GDM1 (cell line): ENCODE measurements around the gene SCRN3.
"Not testable (repeated sequence)": the region's sequence is repeated elsewhere in the genome, so short reads cannot be mapped to it uniquely, and the experiment has no call there.

ENCODE experiments used
- DNase-seq: peaks from one replicate; lab custom pipeline; 2025; lab: John Stamatoyannopoulos, UW

The SCRN3 gene, protein sequence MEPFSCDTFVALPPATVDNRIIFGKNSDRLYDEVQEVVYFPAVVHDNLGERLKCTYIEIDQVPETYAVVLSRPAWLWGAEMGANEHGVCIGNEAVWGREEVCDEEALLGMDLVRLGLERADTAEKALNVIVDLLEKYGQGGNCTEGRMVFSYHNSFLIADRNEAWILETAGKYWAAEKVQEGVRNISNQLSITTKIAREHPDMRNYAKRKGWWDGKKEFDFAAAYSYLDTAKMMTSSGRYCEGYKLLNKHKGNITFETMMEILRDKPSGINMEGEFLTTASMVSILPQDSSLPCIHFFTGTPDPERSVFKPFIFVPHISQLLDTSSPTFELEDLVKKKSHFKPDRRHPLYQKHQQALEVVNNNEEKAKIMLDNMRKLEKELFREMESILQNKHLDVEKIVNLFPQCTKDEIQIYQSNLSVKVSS

DNA sequence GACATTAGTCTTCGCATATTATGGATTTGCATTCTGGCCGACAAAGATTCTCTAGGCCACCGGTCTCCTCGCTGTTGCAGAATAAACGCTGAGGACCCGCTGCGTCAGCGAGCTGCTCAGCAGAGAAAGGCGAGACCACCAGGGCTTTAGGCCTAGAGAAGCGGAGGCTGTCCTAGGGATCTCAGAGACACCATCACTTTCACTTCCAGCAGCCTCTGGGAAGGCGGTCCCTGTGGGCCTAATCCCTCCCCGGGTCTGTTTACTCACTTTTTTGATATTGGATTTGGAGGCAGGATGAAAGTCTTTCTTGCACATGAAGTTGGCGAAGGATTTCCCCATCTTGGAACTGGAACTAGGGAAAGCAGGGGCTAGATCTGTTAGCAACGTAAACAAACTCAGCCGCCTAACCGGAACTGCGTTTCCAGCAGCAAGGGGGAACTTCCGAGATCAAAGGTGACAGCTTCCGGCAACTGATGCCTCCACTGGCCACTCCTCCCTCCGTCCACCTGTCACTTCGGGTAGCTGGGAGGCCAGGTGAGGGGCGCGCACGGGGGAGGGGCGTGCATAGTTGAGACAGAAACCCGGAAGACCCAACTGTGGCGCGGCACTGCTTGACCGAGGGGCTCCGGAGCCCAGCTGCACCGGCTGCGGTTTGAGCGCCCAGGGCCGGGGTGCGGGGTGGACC is at the start of gene SCRN3:
Gene SCRN3, plus strand, starts transcription at position 447 of the 685 bp plus-strand sequence. CDS start 2,554 bp downstream, outside the sequence.
- DNase-seq: peak; percentile 41

DNA sequence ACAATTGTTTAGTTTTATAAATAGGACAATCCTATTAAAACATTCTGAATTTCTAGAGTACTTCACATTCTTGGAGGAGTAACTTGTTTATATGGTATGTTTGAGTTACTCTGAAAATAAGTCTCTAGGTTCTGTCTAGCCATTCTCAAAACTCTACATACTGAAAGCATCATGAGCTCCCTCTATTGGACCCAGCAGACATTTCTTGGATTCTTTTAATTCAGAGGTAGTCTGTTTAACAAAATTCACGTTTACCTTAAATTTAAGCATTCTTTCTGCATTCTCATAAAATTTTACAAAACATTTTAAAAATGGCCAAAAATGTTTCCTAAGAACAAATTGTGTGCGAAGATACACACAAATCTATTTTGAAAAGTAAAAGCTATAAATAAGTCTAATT is 45.5 kb upstream of the SCRN3 start:
- no peak for DNase-seq

DNA sequence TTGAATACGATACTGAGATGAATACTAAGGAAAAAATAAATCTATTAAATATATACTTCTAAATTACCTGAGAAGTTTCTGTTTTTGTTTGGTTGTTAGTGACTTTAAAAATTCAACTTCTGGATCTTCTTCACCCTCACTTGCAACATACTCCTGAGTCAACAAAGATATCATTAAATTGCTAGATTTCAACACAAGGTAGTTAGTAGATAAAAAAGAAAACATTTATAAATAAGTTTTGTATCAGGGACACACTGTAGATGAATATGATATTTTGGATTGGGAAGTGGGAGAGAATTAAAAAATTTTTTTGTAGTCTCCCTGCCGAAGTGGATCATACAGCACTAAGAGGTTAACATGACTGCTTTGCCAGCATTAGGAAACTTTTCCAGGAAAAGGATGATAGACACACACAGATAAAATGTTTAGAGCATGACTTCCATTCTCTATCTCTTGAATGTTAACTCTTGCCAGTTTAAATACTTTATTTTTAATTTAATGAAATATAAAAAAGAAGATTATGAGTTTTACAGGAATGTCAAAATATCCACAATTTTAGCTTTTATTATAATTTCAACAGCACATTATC is 44.8 kb upstream of the SCRN3 start:
- DNase-seq: no peak

DNA sequence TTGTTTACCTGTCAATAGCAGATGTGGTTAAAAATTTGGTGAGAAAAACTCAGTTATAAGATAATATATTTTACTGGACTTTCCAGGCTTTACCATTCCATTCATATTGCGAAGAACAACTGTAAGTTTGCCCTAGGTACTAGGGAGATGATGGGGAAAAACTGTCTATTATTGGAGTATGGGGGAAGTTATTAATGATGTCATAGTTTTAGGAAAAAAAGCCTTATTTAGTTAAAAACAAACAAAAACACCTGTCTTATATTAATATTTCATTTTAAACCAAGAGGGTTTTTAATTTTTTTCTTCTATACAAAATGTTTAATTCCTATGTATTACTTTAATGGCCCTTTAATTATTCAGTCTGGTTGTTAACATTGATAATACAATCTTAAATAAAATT is 42.5 kb upstream of the SCRN3 start:
- DNase-seq: no peak

DNA sequence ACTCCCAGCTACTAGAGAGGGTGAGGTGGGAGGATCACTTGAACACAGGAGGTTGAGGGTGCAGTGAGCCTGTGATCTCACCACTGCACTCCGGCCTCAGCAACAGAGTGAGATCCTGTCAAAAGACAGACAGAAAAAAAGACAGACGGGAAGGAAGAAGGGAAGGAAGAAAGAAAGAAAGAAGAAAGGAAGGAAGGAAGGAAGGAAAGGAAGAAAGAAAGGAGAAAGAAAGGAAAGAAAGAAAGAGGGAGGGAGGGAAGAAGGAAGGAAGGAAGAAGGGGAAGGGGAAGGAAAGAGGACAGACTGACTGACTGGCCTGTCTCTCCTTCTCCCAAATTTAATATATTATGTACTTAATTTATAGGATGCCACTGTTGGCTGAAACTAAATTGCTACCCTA is 39.2 kb upstream of the SCRN3 start:
- DNase-seq: no peak

DNA sequence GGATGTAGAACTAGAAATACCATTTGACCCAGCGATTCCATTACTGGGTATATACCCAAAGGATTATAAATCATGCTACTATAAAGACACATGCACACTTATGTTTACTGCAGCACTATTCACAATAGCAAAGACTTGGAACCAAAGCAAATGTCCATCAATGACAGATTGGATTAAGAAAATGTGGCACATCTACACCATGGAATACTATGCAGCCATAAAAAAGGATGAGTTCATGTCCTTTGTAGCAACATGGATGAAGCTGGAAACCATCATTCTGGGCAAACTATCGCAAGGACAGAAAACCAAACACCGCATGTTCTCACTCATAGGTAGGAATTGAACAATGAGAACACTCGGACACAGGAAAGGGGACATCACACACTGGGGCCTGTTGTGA is 35.9 kb upstream of the SCRN3 start:
- DNase-seq: not testable (repeated sequence)

DNA sequence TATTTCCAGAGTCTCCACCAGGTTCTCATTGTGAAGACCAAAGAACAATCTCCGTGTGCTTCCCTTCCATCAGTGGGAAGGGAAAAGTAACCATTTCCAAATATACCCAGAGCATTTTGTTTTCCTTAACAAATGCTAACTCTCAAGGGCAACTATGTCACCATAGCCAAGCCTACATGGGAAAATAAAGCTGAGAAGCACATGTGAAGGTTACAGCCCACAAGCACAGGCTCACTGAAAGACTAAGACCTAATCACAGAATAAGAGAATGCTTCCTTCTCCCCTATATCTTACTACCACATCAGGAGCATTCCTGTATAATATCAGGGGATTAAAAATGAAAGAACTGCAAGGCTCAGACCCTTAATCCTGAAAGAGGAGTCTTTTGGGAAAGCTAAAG is 32.6 kb upstream of the SCRN3 start:
- DNase-seq: no peak

DNA sequence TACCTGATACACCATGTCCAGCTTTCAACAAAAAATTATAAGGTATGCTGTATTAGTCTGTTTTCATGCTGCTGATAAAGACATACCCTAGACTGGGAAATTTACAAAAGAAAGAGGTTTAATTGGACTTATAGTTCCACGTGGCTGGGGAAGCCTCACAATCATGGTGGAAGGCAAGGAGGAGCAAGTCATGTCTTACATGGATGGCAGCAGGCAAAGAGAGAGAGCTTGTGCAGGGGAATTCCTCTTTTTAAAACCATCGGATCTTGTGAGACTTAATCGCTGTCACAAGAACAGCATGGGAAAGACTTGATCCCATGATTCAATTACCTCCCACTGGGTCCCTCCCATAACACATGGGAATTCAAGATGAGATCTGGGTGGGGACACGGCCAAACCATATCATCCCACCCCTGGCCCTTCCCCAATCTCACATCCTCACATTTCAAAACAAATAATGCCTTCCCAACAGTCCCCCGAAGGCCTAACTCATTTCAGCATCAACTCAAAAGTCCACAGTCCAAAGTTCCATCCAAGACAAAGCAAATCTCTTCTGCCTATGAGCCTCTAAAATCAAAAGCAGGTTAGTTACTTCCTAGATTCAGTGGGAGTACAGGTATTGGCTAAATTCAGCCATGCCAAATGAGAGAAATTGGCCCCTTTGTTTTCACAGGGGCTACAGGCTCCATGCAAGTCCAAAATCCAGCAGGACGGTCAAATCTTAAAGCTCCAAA is 31.9 kb upstream of the SCRN3 start:
- not testable (repeated sequence) for DNase-seq

DNA sequence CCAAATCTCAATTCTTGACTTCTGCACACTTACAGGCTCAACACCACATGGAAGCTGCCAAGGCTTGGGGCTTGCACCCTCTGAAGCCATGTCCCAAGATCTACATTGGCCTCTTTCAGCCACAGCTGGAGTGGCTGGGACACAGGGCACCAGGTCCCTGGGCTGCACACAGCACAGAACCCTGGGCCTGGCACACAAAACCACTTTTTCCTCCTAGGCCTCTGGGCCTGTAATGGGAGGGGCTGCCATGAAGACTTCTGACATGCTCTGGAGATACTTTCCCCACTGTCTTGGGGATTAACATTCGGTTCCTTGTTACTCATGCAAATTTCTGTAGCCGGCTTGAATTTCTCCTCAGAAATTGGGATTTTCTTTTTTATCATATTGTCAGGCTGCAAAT is 30.9 kb upstream of the SCRN3 start:
- DNase-seq: no peak

DNA sequence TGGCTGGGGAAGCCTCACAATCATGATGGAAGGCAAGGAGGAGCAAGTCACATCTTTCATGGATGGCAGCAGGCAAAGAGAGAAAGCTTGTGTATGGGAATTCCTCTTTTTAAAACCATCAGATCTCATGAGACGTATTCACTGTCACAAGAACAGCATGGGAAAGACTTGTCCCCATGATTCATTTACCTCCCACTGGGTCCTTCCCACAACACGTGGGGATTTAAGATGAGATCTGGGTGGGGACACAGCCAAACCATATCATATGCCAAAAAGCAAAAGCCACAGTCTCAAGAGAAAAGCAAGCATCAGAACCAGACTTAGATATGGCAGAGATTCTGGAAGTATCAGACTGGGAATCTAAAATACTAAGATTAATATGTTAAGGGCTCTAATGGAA is 30.0 kb upstream of the SCRN3 start:
- DNase-seq: no peak

DNA sequence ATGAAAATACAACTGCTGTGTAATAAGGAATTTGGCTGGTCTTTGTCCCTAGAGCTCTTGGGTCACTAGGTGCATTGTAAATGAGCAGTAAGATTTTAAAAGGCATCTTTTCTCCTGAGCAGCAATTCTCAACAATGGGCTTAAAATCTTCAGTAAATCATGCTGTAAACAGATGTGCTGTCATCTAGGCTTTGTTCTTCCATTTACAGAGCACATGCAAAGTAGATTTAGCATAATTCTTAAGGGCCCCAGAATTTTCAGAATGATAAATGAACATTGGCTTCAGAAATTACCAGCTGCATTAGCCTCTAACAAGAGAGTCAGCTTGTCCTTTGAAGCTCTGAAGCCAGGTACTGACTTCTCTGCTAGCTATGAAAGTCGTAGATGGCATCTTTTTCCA is 26.8 kb upstream of the SCRN3 start:
- DNase-seq: no peak

DNA sequence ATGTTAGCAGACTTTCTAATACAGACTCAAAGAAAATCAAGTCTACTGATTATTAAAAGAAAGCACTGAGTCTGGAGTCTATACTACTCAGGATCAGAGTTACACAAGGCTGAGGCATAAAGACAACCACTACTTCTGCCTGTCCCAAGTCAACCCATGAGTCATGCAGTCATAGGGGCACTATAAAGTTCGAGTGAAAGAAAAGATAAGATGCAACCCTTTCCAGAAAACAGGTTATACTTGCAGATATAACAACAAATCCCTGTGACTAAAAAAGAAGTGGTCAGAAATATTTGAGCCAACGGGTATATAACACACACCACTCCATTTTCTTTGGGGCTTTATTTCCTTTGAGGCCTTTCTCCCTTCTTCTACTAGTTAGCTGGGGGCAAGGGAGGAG is 18.6 kb upstream of the SCRN3 start:
- no peak for DNase-seq

DNA sequence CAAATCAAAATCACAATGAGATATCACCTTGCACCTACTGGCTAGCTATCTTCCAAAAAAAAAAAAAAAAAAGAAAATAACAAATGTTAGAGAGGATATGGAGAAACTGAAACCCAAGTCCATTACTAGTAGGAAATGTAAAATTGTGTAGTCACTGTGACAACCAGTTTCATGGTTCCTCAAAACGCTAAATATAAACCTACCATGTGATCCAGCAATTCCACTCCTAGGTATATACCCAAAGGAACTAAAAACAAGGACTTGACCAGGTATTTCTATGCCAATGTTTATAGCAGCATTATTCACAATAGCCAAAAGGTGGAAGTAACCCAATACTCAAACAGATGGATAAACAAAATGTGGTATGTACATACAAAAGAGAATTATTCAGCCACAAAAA is 11.7 kb upstream of the SCRN3 start:
- no peak for DNase-seq

DNA sequence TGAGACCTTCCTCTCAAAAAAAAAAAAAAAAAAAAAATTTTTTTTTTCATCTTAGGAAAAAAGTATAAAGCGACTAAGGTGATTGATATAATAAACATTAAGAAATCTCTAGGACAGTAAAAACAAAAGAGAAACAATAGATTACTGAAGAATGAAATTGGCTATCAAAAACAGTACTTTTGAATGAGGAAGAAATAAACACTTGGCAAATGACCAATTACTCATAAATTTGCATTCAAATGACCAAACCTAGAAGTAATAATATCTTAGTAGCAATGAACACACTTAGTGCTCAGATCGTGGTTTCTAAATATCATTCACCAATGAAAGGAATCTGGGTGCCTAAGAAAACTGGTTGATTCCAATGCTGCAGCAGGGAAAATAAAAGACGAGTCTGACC is 10.3 kb upstream of the SCRN3 start:
- no peak for DNase-seq

DNA sequence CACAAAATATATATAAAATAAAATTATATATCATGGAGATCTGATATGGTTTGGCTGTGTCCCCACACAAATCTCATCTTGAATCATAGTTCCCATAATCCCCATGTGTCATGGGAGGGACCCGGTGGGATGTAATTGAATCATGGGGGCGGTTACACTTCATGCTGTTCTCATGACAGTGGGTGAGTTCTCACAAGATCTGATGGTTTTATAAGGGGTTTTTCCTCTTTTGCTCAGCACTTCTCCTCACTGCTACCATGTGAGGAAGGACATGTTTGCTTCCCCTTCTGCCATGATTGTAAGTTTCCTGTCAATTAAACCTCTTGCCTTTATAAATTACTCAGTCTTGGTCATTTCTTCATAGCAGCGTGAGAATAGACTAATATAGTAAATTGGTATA is 6.8 kb upstream of the SCRN3 start:
- DNase-seq: not testable (repeated sequence)

DNA sequence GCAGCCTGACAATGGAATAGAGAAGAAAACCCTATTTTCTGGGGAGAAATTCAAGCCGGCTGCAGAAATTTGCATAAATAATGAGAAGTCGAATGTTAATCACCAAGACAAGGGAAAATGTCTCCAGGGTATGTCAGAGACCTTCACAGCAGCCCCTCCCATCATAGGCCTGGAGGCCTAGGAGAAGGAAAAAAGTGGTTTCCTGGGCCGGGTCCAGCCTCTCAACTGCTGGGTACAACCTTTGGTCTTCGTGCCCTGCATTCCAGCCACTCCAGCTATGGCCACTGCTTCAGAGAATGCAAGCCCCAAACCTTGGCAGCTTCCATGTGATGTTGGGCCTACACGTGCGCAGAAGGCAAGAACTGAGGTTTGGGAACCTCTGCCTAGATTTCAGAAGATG is 6.0 kb upstream of the SCRN3 start:
- DNase-seq: no peak

DNA sequence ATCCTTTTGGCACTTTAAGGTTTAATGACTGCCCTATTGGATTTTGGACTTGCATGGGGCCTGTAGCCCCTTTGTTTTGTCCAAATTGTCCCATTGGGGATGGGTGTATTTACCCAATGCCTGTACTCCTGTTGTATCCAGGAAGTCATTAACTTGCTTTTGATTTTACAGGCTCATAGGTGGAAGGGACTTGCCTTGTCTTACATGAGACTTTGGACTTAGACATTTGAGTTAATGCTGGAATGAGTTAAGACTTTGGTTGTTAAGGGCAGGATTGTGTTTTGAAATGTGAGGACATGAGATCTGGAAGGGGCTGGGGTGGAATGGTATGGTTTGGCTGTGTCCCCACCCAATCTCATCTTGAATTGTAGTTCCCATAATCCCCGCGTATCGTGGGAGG is 5.2 kb upstream of the SCRN3 start:
- DNase-seq: not testable (repeated sequence)

DNA sequence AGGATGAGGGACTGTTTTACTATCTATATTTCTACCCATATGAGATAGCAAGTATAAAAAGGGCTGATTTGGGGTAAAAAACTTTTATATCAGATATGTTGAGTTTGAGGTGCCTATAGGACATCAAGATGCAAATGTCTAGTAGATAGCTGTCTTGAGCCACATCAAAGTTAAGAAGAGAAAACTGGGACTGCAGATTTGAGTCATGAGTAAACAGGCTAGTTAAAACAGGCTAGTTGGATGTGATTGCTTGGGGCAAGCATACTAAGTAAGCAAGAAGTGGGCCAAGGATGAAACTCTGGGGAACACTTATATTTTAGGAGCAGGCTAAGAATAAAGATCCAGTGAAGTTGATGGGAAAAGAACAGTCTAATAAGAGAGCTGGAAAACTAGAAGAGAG is 2.8 kb upstream of the SCRN3 start:
- DNase-seq: no peak

DNA sequence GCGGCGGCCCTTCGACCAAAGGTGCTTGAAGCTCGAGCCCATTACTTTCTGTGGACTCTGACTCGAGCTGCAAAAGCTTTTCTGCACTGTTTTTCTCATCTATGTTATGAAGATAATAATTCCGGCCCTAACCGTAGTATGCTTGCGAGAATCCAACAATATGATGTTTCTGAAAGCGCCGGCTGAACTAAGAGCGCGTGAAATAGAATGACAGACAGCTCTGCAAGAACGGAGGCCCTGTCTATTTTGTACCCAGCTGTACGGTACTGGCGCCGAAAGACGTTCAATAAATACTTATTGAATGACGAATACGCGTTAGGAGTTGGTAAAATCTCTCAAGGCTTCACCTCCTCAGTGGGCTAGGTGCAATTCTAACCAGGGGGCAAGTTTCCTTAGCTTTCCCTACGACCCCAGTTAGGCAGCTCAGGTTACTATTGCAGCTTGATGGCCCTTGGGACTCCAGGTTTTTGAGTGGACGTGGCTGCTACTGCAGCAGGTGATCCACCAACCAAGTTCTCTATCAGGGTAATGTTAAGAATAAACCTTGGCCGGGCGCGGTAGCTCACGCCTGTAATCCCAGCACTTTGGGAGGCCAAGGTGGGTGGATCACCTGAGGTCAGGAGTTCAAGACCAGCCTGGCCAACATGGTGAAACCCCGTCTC is 570 bp downstream of the SCRN3 start:
- DNase-seq: no peak

DNA sequence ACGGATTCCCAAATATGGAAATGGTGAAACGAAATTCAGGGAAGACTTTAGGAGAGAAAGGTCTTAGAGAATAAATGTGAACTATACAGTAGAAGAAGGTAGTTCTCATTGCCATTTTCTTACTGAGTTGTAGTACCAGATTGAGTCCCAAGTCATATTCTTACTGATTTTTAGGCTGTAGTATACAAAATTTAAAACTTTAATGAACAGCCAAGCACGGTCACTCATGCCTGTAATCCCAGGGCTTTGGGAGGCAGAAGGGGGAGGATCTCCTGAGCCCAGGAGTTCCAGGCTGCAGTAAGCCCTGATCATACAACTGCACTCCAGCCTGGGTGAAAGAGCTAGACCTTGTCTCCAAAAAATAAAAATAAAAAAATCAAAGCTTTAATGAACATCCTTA is 2.2 kb downstream of the SCRN3 start:
- no peak for DNase-seq

DNA sequence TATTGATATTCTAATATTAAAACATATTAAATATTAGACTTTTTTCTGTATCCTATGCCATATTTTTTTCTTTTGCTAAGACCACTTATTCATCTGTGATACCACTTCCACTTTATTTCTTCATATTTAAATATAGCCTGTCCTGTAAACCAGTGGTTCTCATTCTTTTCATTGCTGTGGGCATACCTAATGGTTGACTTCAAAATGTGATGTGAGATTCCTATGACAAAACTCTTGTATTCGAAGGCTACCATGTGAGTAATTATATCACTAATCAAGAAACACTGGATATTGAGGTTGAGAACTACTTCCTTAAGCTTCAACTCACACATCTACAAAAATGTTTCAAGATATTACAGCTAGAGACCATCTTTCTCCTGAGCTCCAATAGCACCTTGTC is 3.6 kb downstream of the SCRN3 start:
- no peak for DNase-seq

DNA sequence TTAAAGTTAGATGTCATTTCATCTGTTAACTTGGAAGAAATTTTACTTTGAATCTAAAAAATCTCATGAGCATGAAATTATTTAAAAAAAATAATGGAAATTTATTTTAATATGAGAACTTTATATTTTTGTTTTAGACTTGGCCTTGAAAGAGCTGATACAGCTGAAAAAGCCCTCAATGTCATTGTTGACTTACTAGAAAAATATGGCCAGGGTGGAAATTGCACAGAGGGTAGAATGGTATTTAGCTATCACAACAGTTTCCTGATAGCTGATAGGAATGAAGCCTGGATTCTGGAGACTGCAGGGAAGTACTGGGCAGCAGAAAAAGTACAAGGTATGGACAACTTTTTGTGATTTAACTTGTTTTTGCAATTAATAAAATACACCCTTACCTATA is 5.3 kb downstream of the SCRN3 start:
- no peak for DNase-seq
